Sigmoid colon (tissue), 7 donors: ENCODE measurements around the gene BLOC1S2. TPM values are rescaled to one million over a fixed set of nuclear protein-coding genes. Genes with fewer than 3 reads are reported as not detected.

ENCODE experiments used
- DNase-seq: peaks from one replicate; pipeline ENCODE4 v3.0.0-alpha.2; 2019
- H3K27ac ChIP-seq, 4 donors: fragments of 200-600 bp; sonication (generic); one replicate each; pipeline ENCODE4 v1.5.1; 2016 to 2019; ENCODE audit warnings: mild to moderate bottlenecking in 1 of 4
- H3K27me3 ChIP-seq, 3 donors: fragments of 200-600 bp; sonication (generic); one replicate each; pipeline ENCODE4 v1.5.1; 2019; ENCODE audit warnings: mild to moderate bottlenecking in 1 of 3
- H3K36me3 ChIP-seq, 4 donors: fragments of 200-600 bp; sonication (generic); one replicate each; pipeline ENCODE4 v1.5.1; 2016 to 2019
- H3K4me1 ChIP-seq, 4 donors: fragments of 200-600 bp; sonication (generic); one replicate each; pipeline ENCODE4 v1.5.1; 2017 to 2019
- H3K4me3 ChIP-seq, 4 donors: fragments of 200-600 bp; sonication (generic); one replicate each; pipeline ENCODE4 v1.5.1; 2017 to 2019; ENCODE audit warnings: mild to moderate bottlenecking in 2 of 4, moderate library complexity in 1 of 4
- H3K9me3 ChIP-seq, 4 donors: fragments of 200-600 bp in 3 of 4; sonication (generic) in 3 of 4; one replicate each; pipeline versions ENCODE4 v1.5.1 to v1.6.1; 2013 to 2019
- EP300 ChIP-seq, 4 donors: sonication (generic); formaldehyde crosslinking; IDR thresholded peaks; one replicate each; pipeline ENCODE4 v1.6.1; 2017; ENCODE audit warnings: antibody characterized with exemption in 4 of 4
- POLR2A ChIP-seq, 2 donors: fragments of 450-650 bp; IDR thresholded peaks; one replicate each; pipeline ENCODE4 v1.6.1; 2016; ENCODE audit warnings: antibody characterized with exemption in 2 of 2, mild to moderate bottlenecking in 2 of 2, moderate library complexity in 2 of 2
- POLR2AphosphoS5 ChIP-seq, 4 donors: sonication (generic); formaldehyde crosslinking; IDR thresholded peaks; one replicate each; pipeline ENCODE4 v1.6.1; 2017; ENCODE audit warnings: antibody characterized with exemption in 4 of 4
- WGBS, 2 donors: extraction: QIAGEN DNeasy Blood & Tissue Kit; methylation state at CpG; one replicate each; pipeline ENCODE4 v1.1.7; 2013; 5-methylcytosine and 5-hydroxymethylcytosine counted together
- intact Hi-C: fragments of 100-400 bp; cut with DNase I; formaldehyde crosslinking; loops from one replicate; pipeline ENCODE4 v1.15.1; 2023
- polyA plus RNA-seq, 3 donors: library from polyadenylated mRNA; stranded (reverse); fragments of 200-250 nt; gene quantifications; one replicate each; pipeline ENCODE4 v1.2.3, GENCODE V29; 2013
- small RNA-seq, 3 donors: library from RNA; depleted of rRNA; stranded (forward); fragments of <200 nt; gene quantifications; one replicate each; pipeline ENCODE3, GENCODE V24; 2016
- total RNA-seq, 4 donors: library from RNA; depleted of rRNA; stranded (reverse); fragments of >200 nt; gene quantifications; one replicate each; pipeline ENCODE4 v1.1.0, GENCODE V29; 2016
- TF ChIP-seq, protein P1 (sequence below), 4 experiments: fragments of 450-650 bp in 3 of 4; fragments of 200-600 bp in 1 of 4; IDR thresholded peaks; one replicate each; pipeline ENCODE4 v1.5.1; 2016 to 2019; ENCODE audit warnings: antibody characterized with exemption in 4 of 4, mild to moderate bottlenecking in 3 of 4, moderate library complexity in 2 of 4
- donor health status: healthy with polysubstance abuse.
- donor health status: Bipolar disorder and iron deficiency.
- donor health status: healthy.

The BLOC1S2 gene
- total and polyA plus RNA-seq, 7 donors = 12.1 to 55.0 (median 23.9) TPM

DNA sequence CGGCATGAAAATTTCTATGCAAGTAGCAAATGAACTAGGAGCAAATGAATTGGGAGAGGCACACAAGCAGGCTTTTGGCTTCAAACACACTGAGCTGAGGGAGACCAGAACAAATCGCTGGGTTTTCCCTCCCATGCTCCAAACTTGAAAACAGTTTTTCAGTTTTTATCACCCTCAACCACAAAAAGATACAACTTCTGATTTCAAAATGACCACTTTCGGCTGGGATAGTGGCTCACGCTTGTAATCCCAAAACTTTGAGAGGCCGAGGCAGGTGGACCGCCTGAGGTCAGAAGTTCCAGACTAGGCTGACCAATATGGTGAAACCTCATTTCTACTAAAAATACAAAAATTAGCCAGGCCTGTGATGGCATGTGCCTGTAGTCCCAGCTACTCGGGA is 48.1 kb downstream of the BLOC1S2 start:
- no peak overlapping the region for H3K27ac ChIP-seq
- H3K36me3 ChIP-seq = peaks cover 8 to 91% (median 29%) of the 10 kb centered on the region in 4 donors
- no peaks in the 10 kb centered on the region for H3K27me3 ChIP-seq
- TF ChIP-seq, protein P1, sequence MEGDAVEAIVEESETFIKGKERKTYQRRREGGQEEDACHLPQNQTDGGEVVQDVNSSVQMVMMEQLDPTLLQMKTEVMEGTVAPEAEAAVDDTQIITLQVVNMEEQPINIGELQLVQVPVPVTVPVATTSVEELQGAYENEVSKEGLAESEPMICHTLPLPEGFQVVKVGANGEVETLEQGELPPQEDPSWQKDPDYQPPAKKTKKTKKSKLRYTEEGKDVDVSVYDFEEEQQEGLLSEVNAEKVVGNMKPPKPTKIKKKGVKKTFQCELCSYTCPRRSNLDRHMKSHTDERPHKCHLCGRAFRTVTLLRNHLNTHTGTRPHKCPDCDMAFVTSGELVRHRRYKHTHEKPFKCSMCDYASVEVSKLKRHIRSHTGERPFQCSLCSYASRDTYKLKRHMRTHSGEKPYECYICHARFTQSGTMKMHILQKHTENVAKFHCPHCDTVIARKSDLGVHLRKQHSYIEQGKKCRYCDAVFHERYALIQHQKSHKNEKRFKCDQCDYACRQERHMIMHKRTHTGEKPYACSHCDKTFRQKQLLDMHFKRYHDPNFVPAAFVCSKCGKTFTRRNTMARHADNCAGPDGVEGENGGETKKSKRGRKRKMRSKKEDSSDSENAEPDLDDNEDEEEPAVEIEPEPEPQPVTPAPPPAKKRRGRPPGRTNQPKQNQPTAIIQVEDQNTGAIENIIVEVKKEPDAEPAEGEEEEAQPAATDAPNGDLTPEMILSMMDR (IDR thresholded peaks at IDR 0.05) = no peak
- TF ChIP-seq POLR2A (IDR thresholded peaks at IDR 0.05) (no peak), POLR2AphosphoS5 (IDR thresholded peaks at IDR 0.05) (no peak), EP300 (IDR thresholded peaks at IDR 0.05) (no peak)
- no peaks in the 10 kb centered on the region for H3K9me3 ChIP-seq
- DNase-seq = no peak
- no peaks in the 10 kb centered on the region for H3K4me1 ChIP-seq
- intact Hi-C loops = no loop called here
- H3K4me3 ChIP-seq = no peak overlapping the region
- WGBS, 2 donors = 90 to 94% methylated on average over 7 of the region's 7 CpGs

DNA sequence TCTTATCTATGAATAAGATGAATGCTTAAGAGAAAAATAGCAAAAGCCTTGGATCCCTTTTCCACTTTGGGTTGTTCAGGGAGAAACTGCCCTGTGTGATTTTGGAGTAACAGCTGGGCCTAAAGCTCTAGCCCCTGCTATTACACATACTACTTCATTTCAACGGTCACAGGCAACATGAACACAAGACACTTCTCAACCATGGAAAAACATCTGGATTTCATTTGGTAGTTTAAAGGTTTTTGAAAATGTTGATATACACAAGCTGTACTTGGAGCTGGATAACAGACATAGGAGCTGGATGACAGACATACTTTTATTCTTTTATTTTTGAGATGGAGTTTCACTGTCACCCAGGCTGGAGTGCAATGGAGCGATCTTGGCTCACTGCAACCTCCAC is 54.4 kb downstream of the BLOC1S2 start:
- Histone ChIP-seq H3K27me3 (no peaks in the 10 kb centered on the region), H3K4me1 (peaks cover 0 to 16% (median 13%) of the 10 kb centered on the region in 4 donors), H3K4me3 (no peak overlapping the region), H3K36me3 (peaks cover 8 to 55% (median 16%) of the 10 kb centered on the region in 4 donors), H3K9me3 (no peaks in the 10 kb centered on the region), H3K27ac (no peak overlapping the region)
- 85 to 86% methylated on average over 2 of the region's 2 CpGs for WGBS, 2 donors
- intact Hi-C loops = no loop called here
- DNase-seq = no peak
- no peak for TF ChIP-seq POLR2AphosphoS5 (IDR thresholded peaks at IDR 0.05)
- no peak for TF ChIP-seq EP300 (IDR thresholded peaks at IDR 0.05)
- TF ChIP-seq, protein P1 (IDR thresholded peaks at IDR 0.05) = no peak
- no peak for TF ChIP-seq POLR2A (IDR thresholded peaks at IDR 0.05)

DNA sequence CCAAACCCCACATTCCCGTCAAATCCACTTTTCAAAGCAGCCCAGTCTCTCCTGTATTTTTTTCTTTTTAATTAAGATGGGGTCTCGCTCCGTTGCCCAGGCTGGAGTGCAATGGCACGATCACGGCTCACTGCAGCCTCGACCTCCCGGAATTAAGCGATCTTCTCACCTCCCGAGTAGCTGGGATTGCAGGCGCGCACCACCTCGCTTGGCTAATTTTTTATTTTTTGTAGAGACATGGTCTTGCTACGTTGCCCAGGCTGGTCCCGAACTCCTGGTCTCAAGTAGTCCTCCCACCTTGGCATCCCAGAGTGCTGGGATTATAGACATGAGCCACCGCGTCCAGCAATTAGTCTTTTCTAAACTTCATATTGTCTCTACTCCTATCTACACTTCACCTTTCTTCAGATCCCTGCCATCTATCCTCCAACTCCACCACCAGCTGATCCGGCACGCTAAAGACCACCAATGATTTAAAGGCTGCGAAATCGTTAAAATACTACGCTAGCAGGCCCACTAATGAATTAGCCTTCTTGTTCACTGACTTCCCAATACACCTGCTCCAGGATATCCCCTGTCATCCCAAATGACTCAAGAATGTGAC is 56.6 kb downstream of the BLOC1S2 start:
- H3K27ac ChIP-seq = peak overlapping the region; percentile 80 to 88 (median 83)
- intact Hi-C loops = loop anchor here (5.0 kb wide), 2 partner anchors 37 to 57 kb away; partner anchors contain the start of genes BLOC1S2 and CWF19L1
- H3K4me3 ChIP-seq = peak overlapping the region; percentile 89 to 97 (median 94)
- no peaks in the 10 kb centered on the region for H3K27me3 ChIP-seq
- H3K4me1 ChIP-seq = peaks cover 0 to 16% (median 13%) of the 10 kb centered on the region in 4 donors
- no peaks in the 10 kb centered on the region for H3K9me3 ChIP-seq
- 64% methylated on average over 21 of the region's 21 CpGs for WGBS, 2 donors
- no peak for DNase-seq
- TF ChIP-seq, protein P1 (IDR thresholded peaks at IDR 0.05) = no peak
- peaks cover 3 to 40% (median 9%) of the 10 kb centered on the region in 4 donors for H3K36me3 ChIP-seq

DNA sequence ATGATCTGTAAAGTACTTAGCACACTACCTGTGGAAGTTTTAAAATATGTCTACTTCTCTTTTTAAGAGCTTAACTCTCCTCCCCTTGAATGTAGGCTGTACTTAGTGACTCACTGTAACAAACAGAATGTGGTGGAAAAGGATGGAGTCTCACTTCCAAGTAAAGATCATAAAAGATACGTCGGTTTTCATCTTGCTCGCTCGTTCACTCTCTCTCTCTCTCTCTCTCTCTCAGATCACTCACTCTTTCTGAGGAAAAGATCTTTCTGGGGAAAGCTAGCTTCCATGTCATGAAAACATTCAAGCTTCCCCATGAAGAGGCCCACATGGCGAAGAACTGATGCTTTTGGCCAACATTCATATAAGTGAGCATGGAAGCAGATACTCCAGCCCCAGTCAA is 62.6 kb downstream of the BLOC1S2 start:
- Histone ChIP-seq H3K9me3 (no peaks in the 10 kb centered on the region), H3K4me1 (peaks cover 0 to 10% (median 8%) of the 10 kb centered on the region in 4 donors), H3K27ac (no peak overlapping the region), H3K36me3 (peaks cover 0 to 64% (median 29%) of the 10 kb centered on the region in 4 donors), H3K4me3 (no peak overlapping the region), H3K27me3 (no peaks in the 10 kb centered on the region)
- no peak for DNase-seq
- TF ChIP-seq POLR2AphosphoS5 (IDR thresholded peaks at IDR 0.05) (no peak), EP300 (IDR thresholded peaks at IDR 0.05) (no peak), POLR2A (IDR thresholded peaks at IDR 0.05) (no peak)
- TF ChIP-seq, protein P1 (IDR thresholded peaks at IDR 0.05) = no peak
- intact Hi-C loops = no loop called here
- whole genome bisulfite sequencing, 2 donors = 76 to 77% methylated on average over 5 of the region's 5 CpGs

Small RNA genes within 50 kb of the gene (small RNA-seq; reads per million reads assigned to genes)
- gene RNU6-422P (0 reads per million in 3 donors), gene SNORA12 (14.0 to 35.8 (median 24.2) reads per million in 3 donors)

Other genes starting within 250 kb of the BLOC1S2 start
- not detected for gene CPN1, start 204.8 kb downstream of the BLOC1S2 start, total RNA-seq
- gene CPN1, start 204.8 kb downstream of the BLOC1S2 start, polyA plus RNA-seq = under 1 TPM in 1 of 3 donors, not detected in 2; 0.60 TPM
- 10 to 100 TPM in 2 of 4 donors, 1 to 10 TPM in 2; 7.9 to 11.9 (median 9.7) TPM for gene ERLIN1, start 100.7 kb downstream of the BLOC1S2 start, total RNA-seq
- 10 to 100 TPM in 2 of 3 donors, 1 to 10 TPM in 1; 7.4 to 28.4 (median 11.4) TPM for gene ERLIN1, start 100.7 kb downstream of the BLOC1S2 start, polyA plus RNA-seq
- 10 to 100 TPM; 19.4 to 25.7 (median 23.7) TPM for gene CHUK, start 57.1 kb downstream of the BLOC1S2 start, total RNA-seq
- gene CHUK, start 57.1 kb downstream of the BLOC1S2 start, polyA plus RNA-seq = 10 to 100 TPM; 12.3 to 18.6 (median 17.3) TPM
- gene CWF19L1, start 19.0 kb downstream of the BLOC1S2 start, total RNA-seq = 10 to 100 TPM; 13.8 to 17.1 (median 16.1) TPM
- 10 to 100 TPM; 13.8 to 23.4 (median 13.9) TPM for gene CWF19L1, start 19.0 kb downstream of the BLOC1S2 start, polyA plus RNA-seq
- gene PKD2L1, start 43.5 kb upstream of the BLOC1S2 start, total RNA-seq = not detected
- 1 to 10 TPM in 1 of 3 donors, under 1 TPM in 2; 0.31 to 4.2 (median 0.60) TPM for gene PKD2L1, start 43.5 kb upstream of the BLOC1S2 start, polyA plus RNA-seq
- 10 to 100 TPM in 3 of 4 donors, 1 to 10 TPM in 1; 4.8 to 28.5 (median 12.5) TPM for gene SCD, start 60.6 kb upstream of the BLOC1S2 start, total RNA-seq
- gene SCD, start 60.6 kb upstream of the BLOC1S2 start, polyA plus RNA-seq = 100 to 1,000 TPM in 1 of 3 donors, 10 to 100 TPM in 1, 1 to 10 TPM in 1; 4.2 to 199 (median 15.7) TPM
- gene WNT8B, start 176.3 kb upstream of the BLOC1S2 start, total RNA-seq = not detected
- gene WNT8B, start 176.3 kb upstream of the BLOC1S2 start, polyA plus RNA-seq = under 1 TPM in 1 of 3 donors, not detected in 2; 0.06 TPM
- gene SEC31B, start 233.2 kb upstream of the BLOC1S2 start, total RNA-seq = 10 to 100 TPM in 1 of 4 donors, 1 to 10 TPM in 3; 3.9 to 19.4 (median 6.4) TPM
- 10 to 100 TPM in 1 of 3 donors, under 1 TPM in 2; 0.60 to 10.1 (median 0.92) TPM for gene SEC31B, start 233.2 kb upstream of the BLOC1S2 start, polyA plus RNA-seq
- 100 to 1,000 TPM; 232 to 449 (median 299) TPM for gene NDUFB8, start 243.2 kb upstream of the BLOC1S2 start, total RNA-seq
- 100 to 1,000 TPM; 359 to 419 (median 391) TPM for gene NDUFB8, start 243.2 kb upstream of the BLOC1S2 start, polyA plus RNA-seq
- gene HIF1AN, start 249.3 kb upstream of the BLOC1S2 start, total RNA-seq = 10 to 100 TPM; 13.2 to 23.8 (median 13.9) TPM
- 10 to 100 TPM in 1 of 3 donors, 1 to 10 TPM in 2; 4.2 to 11.1 (median 5.3) TPM for gene HIF1AN, start 249.3 kb upstream of the BLOC1S2 start, polyA plus RNA-seq